ENCODE measurements around the gene NBEAL1.
A peak's percentile ranks its signal among the peaks of the same experiment; 100 is the strongest.
"Not testable (repeated sequence)": the region's sequence is repeated elsewhere in the genome, so short reads cannot be mapped to it uniquely, and the experiment has no call there.

The NBEAL1 gene

DNA sequence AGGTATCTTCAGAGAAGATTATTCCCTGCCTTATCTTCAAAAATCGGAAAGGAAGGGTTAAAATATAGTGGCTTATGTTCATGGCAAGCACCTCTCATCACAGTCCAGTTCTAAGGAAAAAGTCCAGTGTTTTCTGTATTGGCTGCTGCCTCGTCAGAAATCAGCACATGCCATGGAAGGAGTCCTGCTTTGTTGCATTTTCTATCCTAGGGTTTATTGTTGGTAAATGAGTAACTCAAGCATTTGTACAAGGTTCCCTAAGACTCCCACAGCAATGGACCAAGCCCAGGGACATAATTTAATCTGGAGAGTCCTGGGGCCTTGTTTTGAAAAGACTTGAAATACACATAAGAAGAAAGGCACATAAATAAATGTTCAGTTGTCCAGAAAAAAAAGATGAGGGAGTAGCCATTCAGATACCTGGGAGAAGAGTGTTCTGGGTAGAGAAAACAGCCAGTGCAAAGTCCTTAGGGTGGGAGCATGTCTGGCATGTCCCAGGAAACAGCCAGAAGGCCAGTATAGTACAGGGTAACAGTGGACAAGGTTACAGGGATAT, 26.4 kb downstream of the NBEAL1 start:
- no peak for DNase-seq

DNA sequence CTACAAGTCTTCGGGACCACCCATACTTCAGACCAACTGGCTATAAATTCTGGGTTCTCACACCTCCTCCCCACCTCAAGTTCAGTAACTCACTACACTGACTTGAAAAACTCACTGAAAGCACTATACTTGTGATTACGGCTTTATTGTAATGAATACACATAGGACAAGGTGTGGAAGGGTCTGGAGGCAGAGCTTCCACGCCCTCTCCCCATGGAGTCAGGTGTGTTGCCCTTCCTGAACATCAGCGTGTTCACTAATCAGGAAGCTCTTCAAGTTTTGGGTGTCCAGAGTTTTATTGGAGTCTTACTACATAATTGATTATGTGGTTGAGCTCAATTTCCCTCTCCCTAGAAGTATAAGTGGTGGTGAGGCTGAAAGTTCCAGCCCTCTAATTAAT, 27.5 kb downstream of the NBEAL1 start:
- no peak for DNase-seq

DNA sequence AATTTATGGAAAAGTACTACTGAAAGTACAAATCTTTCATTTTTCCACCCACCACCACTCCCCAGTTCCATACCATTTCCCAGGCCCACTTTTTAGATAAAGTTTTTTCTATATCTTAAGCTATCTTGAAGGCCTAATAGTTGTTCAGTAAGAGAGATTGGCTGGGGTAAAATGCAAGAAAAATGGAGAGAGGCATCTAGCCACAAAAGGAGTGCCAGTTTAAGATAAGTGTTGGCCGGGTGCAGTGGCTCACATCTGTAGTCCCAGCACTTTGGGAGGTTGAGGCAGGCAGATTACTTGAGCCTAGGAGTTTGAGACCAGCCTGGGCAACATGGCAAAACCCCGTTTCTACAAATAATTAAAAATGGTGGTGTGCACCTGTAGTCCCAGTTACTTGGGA, 28.6 kb downstream of the NBEAL1 start:
- no peak for DNase-seq

DNA sequence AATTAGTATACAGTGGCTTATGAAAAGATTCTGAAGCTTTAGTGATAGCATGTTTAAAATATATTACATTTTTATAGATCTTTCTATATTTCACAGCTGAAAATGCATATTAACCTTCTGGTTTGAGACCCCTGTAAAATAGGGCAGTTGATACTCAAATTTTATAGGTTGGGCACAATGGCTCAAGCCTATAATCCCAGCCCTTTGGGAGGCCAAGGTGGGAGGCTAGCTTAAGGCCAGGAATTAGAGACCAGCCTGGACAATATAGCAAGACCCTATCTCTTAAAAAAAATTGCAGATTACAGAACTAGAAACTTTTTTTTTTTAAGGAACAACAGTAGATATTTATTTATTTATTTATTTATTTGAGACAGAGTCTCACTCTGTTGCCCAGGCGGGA, 31.2 kb downstream of the NBEAL1 start:
- no peak for DNase-seq

DNA sequence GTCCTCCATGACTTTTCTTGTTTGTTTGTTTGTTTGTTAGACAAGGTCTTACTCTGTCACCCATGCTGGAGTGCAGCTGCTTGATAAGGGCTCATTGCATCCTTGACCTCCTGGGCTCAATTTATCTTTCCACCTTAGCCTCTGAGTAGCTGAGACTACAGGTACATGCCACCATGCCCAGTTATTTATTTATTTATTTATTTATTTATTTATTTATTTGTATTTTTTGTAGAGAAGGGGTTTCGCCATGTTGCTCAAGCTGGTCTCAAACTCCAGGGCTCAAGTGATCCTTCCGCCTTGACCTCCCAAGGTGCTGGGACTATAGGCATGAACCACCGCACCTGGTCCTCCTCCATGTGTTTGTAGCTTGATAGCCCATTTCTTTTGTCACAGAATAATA, 37.9 kb downstream of the NBEAL1 start:
- no peak for DNase-seq

DNA sequence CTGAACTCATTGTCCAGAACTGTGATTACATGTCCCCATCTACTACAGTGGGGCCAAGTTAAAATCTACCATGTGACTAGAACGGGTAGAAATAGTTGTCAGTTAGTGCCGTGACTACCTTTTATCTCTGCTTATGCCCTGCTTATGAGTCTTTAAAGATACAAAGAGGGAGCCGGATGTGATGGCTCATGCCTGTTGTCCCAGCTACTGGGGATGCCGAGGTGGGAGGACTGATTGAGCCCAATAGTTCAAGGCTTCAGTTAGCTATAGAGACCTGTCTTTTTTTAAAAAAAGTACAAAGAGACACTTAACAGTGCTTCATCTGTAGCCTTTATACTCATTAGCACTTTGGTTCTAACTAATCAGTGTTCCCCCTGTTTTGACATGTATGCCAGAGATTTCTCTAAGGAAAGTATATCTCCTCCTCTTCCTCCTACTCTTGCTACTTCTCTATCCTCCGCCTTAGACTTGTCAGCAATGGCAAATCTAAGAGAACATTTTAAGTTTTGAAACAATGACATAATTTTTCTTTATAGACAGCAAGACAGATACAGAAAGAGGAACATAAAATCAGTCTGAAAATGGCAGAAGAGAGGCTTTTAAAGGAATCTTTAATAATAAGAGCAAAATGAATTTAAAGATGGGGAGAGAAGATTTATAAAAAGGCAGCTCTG, 45.0 kb downstream of the NBEAL1 start:
- peak; percentile 51 to 79 for DNase-seq

DNA sequence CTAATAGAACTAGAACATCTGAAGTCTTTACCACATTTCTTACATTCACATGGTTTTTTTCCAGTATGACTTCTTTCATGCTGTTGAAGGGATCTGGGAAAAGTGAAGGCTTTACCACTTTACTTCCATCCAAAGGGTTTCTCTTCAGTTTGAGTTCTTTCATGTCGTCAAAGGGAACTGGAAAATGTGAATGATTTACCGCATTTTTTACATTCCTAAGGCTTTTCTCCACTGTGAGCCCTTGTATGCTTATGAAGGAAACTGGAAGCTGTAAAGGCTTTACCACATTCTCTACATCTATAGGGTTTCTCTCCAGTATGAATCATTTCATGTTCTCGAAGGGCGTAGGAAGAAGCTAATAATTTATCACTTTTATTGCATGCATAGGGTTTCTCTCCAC, 46.7 kb downstream of the NBEAL1 start:
- no peak for DNase-seq

DNA sequence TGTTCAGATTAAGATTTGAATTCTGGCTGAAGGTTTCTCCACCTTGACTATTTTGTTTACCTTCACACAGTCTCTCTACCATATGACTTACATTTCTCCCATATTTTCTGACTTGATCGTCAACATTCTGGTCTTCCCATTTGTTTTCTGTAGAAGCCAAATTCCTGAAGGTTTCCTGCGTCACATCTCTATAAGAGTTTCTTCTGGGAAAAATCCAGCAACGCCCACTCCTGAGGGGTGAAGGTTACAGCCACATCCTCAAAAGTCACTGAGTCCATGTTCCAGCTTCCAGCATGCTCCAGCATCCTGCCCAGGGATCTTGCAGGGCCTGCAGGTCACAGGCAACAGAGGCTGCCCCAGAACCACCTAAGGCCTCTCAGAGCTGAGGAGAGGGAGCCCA, 47.5 kb downstream of the NBEAL1 start:
- no peak for DNase-seq

DNA sequence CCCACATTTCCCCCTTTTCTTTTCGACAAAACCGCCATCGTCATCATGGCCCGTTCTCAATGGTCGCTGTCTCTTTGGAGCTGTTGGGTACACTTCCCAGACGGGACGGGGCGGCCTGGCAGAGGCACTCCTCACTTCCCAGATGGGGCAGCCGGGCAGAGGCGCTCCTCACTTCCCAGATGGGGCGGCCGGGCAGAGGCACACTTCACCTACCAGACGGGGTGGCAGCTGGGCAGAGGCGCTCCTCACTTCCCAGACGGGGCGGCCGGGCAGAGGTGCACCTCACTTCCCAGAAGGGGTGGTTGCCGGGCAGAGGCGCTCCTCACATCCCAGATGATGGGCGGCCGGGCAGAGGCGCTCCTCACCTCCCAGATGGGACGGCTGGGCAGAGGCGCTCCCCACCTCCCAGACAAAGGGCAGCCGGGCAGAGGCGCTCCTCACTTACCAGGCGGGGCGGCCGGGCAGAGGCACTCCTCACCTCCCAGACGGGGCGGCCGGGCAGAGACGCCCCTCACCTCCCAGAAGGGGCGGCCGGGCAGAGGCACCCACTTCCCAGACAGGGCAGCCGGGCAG, 51.9 kb downstream of the NBEAL1 start:
- DNase-seq, result not testable (repeated sequence)

DNA sequence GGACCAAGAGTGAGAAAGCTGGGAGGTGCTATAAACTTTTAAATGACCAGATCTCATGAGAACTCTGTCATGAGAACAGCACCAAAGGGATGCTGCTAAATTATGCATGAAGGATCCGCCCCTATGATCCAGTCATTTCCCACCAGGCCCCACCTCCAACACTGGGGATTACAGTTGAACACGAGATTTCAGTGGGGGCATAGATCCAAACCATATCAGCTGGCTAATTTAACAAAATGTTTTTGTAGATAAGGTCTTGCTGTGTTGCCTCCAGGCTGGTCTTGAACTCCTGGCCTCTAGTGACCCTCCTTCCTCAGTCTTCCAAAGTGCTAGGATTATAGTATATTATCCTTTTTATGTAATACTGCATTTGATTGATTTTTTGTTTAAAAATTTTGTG, 56.0 kb downstream of the NBEAL1 start:
- no peak for DNase-seq

DNA sequence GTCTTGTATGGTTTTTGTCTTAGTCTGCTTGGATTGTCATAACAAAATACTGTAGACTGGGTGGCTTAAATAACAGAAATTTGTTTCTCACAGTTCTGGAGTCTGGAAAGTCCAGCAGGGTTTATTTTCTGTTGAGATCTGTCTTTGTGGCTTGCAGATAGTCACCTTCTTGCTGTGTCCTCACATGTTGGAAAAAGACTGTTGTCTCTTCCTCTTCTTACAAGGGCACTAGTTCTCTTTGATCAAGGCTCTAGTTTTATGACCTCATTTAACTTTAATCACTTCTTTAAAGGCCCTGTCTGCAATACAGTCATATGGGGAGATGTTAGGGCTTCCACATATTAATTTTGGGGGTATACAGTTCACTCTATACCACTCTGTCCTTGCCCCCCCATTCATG, 56.5 kb downstream of the NBEAL1 start:
- no peak for DNase-seq

DNA sequence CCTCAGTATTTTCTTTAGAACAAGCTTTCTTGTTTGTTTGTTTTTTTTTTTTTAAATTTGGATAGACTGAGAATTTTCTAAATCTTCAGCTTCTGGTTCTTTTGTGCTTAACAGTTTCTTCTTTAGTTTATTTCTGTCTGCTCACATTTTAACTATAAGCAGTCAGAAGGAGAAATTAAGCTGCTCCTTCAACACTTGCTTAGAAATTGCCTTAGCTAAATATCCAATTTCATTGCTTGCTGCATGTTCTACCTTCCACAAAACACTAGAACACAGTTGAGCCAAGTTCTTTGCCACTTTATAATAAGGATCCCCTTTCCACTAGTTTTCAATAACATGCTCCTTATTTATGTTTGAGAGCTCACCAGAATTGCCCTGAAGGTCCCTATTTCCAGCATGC, 57.7 kb downstream of the NBEAL1 start:
- DNase-seq, result no peak

DNA sequence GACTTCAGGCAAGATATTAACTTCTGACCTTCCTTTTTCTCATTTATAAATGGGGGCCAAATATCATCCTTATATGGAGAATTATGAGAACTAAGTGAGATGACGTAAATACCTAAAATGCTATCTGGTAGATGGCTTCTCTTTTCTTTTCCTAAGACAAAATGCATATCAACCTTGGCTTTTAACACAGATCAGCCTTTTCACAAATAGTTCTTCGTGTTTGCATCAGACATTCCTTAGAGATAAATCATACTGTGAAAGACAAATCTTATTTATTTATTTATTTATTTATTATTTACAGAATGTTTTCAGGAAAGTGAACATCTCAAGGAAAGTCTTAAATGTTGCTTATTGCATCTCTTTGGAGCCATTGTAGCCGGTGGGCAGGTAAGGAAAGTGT, 62.8 kb downstream of the NBEAL1 start:
- peak in 1 of 2 donors; percentile 12 for DNase-seq

DNA sequence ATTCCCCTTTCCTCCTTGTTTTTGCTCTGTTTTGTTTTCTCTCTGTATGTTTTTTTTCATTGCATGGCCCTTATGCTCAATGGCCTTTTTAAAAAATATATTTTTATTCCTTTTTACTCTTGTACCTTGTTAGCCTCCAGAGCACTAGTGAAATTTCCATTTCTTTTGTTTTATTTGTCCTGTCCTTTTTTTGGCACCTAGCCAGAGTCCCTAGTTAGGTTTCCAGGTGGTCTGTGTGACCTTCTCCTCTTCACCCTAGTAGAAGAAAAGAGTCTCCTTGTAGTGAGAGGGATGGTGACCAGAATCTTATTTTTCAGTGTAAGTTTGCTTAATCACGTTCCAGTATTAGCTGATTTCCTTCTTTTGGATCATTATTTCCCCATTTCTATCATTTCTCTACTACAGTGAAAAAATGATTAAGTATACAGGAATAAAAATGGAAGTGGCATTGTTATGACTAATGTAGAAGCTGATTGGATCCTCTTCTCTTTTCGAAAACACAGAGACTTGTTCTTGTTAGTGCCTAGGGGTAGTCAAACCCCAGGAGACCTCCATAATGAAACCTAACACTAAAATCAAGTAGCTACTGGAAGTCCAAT, 65.9 kb downstream of the NBEAL1 start:
- peak in 1 of 2 donors; percentile 65 for DNase-seq

DNA sequence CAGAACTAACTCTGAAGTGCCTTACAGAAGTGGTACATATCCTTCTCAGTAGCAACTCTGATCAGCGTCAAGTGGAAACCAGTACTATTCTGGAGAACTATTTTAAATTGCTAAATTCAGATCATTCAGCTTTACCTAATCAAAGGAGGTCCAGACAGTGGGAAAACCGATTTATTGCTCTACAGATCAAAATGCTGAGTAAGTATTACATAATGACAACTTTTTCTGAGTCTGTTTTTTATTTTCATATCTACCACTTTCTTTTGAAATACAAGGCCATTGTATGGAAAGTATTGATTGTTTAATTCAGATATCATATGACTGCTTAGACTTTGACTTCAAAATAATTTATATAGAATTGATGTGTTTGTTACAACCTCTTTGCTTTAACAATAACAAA, 68.7 kb downstream of the NBEAL1 start:
- no peak for DNase-seq

DNA sequence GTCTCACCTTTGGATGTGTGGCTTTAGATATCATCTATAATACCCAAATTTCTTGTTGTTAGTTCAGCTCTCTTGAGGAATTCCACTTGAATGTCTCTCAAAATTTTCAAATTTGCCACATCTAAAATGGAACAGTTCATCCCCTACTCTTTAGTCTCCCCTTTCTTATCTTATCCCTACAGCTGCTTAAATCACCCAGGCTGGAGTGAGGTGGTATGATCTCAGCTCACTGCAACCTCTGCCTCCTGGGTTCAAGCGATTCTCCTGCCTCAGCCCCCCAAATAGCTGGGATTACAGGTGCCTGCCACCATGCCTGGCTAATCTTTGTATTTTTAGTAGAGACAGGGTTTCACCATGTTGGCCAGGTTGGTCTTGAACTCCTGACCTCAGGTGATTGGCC, 71.7 kb downstream of the NBEAL1 start:
- not testable (repeated sequence) for DNase-seq

DNA sequence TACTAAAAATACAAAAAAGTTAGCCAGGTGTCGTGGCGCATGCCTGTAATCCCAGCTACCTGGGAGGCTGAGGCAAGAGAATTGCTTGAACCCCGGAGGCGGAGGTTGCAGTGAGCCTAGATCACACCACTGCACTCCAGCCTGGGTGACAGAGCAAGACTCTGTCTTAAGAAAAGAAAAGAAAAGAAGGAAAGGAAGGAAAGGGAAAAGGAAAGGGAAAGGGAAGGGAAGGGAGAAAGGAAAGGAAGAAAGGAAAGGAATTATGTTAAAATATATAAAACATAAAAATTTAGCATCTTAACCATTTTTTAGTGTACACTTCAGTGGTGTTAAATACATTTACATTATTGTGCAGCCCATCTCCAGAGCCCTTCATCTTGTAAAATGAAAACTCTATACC, 76.0 kb downstream of the NBEAL1 start:
- not testable (repeated sequence) for DNase-seq

DNA sequence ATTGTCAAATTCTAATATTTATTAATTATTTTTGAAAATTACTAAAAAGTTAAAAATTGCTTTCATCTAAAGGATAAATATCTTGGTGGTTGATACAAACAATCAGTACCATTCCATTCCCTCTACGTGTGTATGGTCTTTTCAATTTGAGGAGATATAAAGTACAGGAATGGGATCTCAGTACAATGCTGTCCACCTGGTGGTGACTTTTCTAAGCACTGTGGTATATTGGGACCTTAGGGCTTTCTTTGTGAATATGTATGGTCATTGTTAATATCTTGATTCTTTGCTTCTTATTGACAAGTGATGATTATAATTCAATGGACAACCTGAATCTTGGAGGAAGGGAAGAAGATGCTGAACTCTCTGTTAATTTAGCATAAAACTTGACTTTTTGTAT, 83.1 kb downstream of the NBEAL1 start:
- DNase-seq, result no peak

DNA sequence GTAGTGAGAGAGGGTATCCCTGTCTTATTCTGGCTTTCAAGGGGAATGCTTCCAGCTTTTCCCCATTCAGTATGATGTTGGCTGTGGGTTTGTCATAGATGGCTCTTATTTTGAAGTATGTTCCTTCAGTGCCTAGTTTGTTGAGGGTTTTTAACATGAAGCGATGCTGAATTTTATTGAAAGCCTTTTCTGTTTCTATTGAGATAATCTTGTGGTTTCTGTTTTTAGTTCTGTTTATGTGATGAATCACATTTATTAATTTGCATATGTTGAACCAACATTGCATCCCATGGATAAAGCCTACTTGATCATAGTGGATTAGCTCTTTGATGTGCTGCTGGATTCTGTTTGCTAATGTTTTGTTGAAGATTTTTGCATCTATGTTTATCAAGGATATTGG, 87.7 kb downstream of the NBEAL1 start:
- not testable (repeated sequence) for DNase-seq

DNA sequence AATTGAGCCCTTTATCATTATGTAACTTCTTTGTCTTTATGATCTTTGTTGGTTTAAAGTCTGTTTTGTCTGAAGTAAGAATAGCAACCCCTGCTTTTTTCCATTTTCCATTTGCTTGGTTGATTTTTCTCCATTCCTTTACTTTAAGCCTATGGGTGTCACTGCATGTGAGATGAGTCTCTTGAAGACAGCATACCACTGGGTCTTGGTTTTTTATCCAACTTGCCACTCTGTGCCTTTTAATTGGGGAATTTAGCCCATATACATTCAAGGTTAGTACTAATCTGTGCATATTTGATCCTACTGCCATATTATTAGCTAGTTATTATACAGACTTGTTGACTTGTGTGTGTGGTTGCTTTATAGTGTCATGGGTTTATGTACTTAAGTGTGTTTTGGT, 89.6 kb downstream of the NBEAL1 start:
- no peak for DNase-seq

DNA sequence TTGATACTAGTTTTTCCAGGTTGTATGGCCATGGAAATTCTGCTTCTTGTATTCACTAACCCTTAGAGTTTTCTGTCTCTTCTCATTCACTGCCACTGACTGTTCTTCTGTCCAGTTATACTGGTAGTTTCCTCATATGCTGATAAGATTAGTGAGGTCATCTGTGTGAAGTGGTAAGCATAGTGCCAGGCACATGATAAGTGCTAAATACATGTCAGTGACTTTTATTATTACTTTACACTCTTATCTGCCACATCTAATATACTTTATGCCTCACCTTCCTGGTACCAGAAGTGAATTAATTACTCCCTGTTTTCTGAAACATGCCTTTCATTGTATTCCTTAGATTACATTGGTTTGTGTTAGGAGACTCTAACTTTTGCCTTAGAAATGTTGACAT, 91.3 kb downstream of the NBEAL1 start:
- no peak for DNase-seq

DNA sequence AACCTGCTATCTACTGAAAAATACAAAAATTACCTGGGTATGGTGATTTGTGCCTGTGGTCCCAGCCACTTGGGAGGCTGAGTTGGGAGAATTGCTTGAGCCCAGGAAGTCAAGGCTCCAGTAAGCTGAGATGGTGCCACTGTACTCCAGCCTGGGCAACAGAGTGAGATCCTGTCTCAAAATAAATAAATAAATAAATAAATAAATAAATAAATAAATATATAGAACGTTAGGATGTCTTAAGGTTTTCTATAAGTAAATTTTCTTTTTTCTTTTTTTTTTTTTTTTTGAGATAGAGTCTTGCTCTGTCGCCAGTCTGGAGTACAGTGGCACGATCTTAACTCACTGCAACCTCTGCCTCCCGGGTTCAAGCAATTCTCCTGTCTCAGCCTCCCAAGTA, 95.8 kb downstream of the NBEAL1 start:
- DNase-seq, result not testable (repeated sequence)

DNA sequence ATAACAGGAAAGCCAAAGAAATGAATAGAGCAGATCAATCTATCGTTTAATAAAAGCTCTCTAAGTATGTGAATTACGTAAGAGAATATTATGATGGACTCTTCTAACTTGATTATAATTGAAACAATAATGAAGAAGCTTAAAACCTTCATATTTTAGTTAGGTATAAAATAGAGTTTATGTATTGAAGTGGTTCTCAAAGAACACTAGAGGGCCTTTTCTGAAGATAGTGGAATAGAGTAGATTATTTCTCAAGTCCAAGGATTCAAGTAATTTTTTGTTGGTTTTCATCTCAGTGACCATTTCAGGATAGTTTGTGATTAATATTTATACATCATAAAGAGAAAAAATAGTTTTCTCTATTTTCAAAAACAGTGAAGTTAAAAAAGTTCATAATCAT, 97.7 kb downstream of the NBEAL1 start:
- DNase-seq, result no peak

DNA sequence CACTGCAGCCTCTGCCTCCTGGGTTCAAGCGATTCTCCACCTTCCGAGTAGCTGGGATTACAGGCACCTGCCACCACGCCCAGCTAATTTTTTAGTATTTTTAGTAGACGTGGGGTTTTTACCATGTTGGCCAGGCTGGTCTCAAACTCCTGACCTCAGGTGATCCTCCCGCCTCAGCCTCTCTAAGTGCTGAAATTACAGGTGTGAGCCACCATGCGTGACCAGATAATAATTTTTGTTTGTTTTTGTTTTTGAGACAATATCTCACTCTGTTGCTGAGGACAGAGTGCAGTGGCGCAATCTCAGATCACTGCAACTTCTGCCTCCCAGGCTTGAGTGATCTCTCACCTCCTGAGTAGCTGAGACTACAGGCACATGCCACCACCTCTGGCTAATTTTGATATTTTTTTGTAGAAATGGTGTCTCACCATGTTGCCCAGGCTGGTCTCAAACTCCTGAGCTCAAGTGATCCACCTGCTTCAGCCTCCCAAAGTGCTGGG, 100.6 kb downstream of the NBEAL1 start:
- peak in 1 of 2 donors; percentile 1 for DNase-seq

Measured in inflammatory macrophage (primary cell).